K562 (cell line): ENCODE measurements around the gene TCF25.

Experiments used
- MYNN ChIP-seq, 2 experiments: sonication (generic); formaldehyde crosslinking in 1 of 2; IDR thresholded peaks; 2 replicates each; pipeline versions ENCODE4 v1.5.0 to v1.6.1; 2016 to 2020; ENCODE audit warnings: antibody characterized with exemption in 1 of 2, missing genetic modification reagents in 1 of 2
- TF ChIP-seq, protein P1 (sequence below): fragments of 450-650 bp; IDR thresholded peaks from 2 replicates; pipeline ENCODE4 v1.6.1; 2017; ENCODE audit warnings: mild to moderate bottlenecking, moderate library complexity

DNA sequence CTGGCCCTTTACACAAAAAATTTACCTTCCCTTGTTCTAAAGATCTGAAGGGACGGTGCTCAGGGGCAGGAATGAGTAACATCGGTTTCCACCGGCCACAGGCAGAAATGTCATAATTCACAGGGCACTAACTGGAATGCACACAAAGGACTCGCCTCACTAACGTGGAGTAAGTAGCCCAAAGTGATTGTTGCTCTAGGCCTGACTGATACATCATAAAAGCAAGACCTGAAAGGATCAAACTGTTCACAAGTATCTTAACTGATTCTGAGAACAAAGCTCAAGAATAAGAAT lies 8.9 kb upstream of the TCF25 start:
- TF ChIP-seq MYNN (IDR thresholded peaks at IDR 0.05): no peak
- TF ChIP-seq MYNN (CRISPR knock-in tag; IDR thresholded peaks at IDR 0.05): no peak
- TF ChIP-seq, protein P1, sequence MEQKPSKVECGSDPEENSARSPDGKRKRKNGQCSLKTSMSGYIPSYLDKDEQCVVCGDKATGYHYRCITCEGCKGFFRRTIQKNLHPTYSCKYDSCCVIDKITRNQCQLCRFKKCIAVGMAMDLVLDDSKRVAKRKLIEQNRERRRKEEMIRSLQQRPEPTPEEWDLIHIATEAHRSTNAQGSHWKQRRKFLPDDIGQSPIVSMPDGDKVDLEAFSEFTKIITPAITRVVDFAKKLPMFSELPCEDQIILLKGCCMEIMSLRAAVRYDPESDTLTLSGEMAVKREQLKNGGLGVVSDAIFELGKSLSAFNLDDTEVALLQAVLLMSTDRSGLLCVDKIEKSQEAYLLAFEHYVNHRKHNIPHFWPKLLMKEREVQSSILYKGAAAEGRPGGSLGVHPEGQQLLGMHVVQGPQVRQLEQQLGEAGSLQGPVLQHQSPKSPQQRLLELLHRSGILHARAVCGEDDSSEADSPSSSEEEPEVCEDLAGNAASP: no peak
